Lower lobe of right lung (tissue), 2 donors: ENCODE data around the gene GPR149. TPM values are rescaled to one million over a fixed set of nuclear protein-coding genes. Genes with fewer than 3 reads are reported as not detected.

Experiments
- ATAC-seq, 2 donors: fragments of 200-7000 bp; cut with Tn5 transposase; one replicate each; pipeline ENCODE4 v1.9.1; 2020 to 2022; ENCODE audit warnings: mild to moderate bottlenecking in 2 of 2, moderate library complexity in 2 of 2
- DNase-seq: peaks from one replicate; pipeline ENCODE4 v3.0.0-alpha.2; 2020
- H3K27ac ChIP-seq: fragments of 200-600 bp; one replicate; pipeline ENCODE4 v1.8.0; 2022
- H3K27me3 ChIP-seq: fragments of 200-600 bp; one replicate; pipeline ENCODE4 v1.8.0; 2022; ENCODE audit warnings: low read depth
- H3K36me3 ChIP-seq: fragments of 200-600 bp; one replicate; pipeline ENCODE4 v1.8.0; 2022; ENCODE audit warnings: mild to moderate bottlenecking
- H3K4me1 ChIP-seq: fragments of 200-600 bp; one replicate; pipeline ENCODE4 v1.8.0; 2022
- H3K4me3 ChIP-seq: fragments of 200-600 bp; one replicate; pipeline ENCODE4 v1.8.0; 2022; ENCODE audit warnings: mild to moderate bottlenecking
- H3K9me3 ChIP-seq: fragments of 200-600 bp; one replicate; pipeline ENCODE4 v1.8.0; 2022
- intact Hi-C: fragments of 100-400 bp; cut with DNase I; formaldehyde crosslinking; loops from one replicate; pipeline ENCODE4 v1.11.0; 2022
- total RNA-seq: library from RNA; stranded (reverse); fragmentation: NEBNext Ultra II Directional; extraction: Animal tissue kit (Norgen Biotek cat#: 25700); gene quantifications from one replicate; pipeline ENCODE4 v1.2.1, GENCODE V29; 2021
- TF ChIP-seq, protein P1 (sequence below): fragments of 200-600 bp; IDR thresholded peaks from one replicate; pipeline ENCODE4 v1.8.0; 2022; ENCODE audit warnings: antibody characterized with exemption, mild to moderate bottlenecking
- donor health status: DM: no; HTN: yes; CAD: no; lungs with severe emphysema.

The GPR149 gene
- total RNA-seq, 1 donor from 2014 or later: not detected

DNA sequence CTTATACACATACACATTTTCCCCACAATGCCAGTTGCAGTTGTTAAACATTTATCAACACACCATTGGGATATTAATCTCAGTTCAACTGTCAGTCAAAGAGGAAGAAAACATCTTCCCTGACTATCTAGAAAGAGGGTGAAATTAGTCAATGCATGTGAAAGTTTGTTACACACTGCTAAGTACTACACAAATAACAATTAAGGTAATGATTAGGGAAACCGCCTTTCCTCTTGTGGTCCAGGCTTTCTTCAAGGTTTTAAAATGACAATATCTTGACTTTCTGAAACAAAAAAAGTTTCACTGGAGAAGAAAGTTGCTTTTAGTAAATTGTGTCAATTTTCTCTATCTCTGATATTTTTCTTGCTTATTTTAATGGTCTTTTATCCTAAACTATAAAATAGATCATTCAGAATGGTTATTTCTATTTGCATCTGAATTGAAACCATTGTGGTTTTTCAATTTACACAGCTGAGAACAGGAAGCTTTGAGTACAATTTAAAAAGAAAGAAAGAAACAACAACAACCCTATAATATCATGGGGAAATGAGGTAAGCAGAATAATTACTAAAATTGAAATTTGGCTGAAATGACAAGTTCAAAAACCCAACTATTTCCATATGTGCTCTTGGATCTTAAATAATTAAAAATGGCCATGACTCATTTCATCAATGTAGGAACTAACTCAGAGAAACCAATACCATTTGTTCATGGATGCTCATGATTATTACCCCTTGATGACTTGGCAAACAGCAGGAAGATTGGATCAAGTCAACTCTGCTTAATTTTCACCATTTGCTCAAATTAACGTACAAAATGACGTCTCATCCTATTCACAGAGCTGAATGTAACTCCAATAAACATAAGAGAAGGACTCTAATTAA is 31.7 kb downstream of the GPR149 start:
- intact Hi-C loops: no loop called here
- ATAC-seq (no peak), DNase-seq (no peak)
- Histone ChIP-seq H3K4me1 (no peaks in the 10 kb centered on the region), H3K9me3 (no peaks in the 10 kb centered on the region), H3K27me3 (no peaks in the 10 kb centered on the region), H3K4me3 (no peak overlapping the region), H3K36me3 (no peaks in the 10 kb centered on the region), H3K27ac (no peak overlapping the region)
- TF ChIP-seq, protein P1, sequence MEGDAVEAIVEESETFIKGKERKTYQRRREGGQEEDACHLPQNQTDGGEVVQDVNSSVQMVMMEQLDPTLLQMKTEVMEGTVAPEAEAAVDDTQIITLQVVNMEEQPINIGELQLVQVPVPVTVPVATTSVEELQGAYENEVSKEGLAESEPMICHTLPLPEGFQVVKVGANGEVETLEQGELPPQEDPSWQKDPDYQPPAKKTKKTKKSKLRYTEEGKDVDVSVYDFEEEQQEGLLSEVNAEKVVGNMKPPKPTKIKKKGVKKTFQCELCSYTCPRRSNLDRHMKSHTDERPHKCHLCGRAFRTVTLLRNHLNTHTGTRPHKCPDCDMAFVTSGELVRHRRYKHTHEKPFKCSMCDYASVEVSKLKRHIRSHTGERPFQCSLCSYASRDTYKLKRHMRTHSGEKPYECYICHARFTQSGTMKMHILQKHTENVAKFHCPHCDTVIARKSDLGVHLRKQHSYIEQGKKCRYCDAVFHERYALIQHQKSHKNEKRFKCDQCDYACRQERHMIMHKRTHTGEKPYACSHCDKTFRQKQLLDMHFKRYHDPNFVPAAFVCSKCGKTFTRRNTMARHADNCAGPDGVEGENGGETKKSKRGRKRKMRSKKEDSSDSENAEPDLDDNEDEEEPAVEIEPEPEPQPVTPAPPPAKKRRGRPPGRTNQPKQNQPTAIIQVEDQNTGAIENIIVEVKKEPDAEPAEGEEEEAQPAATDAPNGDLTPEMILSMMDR: no peak

DNA sequence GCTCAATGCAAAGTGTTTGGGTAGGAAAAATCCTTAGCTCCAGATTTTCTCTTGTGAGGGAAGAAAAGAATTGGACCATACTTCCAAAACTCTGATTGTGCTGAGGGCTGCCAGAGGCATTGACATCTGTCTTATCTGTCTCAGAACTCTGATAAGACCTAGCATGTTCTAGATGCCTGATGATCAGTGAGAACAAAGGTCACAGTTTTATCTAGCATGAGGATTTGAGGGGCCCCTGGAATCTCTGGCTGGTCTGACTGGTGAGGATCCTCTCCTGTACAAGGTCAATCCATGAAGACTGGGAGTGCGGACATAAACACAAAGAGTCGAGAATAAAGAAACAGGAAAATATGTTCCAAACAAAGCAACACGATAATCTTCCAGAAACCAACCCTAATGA is 40.1 kb downstream of the GPR149 start:
- ATAC-seq (no peak), DNase-seq (no peak)
- Histone ChIP-seq H3K27me3 (no peaks in the 10 kb centered on the region), H3K27ac (no peak overlapping the region), H3K36me3 (no peaks in the 10 kb centered on the region), H3K9me3 (no peaks in the 10 kb centered on the region), H3K4me3 (no peak overlapping the region), H3K4me1 (no peaks in the 10 kb centered on the region)
- intact Hi-C loops: no loop called here
- TF ChIP-seq, protein P1: no peak

DNA sequence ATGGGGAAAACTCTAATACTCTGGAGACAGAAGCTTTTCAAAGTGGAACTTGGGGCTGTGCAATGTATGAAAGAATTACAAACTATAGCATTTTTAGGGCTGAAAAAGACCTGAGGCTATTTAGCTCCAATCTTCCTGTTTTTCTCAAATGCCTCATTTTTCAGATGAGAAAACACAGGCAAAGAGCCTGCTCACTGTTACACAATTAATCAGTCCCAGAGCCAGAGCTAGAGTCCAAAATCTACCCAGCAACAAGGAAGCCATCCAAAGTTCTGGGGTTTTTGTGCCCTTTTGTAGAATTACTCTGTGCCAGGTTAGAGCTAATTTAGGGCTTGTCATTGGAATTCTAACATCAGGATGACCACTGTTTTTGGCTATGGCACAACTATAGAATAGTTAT is 45.5 kb downstream of the GPR149 start:
- TF ChIP-seq, protein P1: no peak
- Histone ChIP-seq H3K9me3 (no peaks in the 10 kb centered on the region), H3K27ac (no peak overlapping the region), H3K4me1 (no peaks in the 10 kb centered on the region), H3K27me3 (no peaks in the 10 kb centered on the region), H3K4me3 (no peak overlapping the region), H3K36me3 (no peaks in the 10 kb centered on the region)
- intact Hi-C loops: no loop called here
- ATAC-seq (no peak), DNase-seq (no peak)

DNA sequence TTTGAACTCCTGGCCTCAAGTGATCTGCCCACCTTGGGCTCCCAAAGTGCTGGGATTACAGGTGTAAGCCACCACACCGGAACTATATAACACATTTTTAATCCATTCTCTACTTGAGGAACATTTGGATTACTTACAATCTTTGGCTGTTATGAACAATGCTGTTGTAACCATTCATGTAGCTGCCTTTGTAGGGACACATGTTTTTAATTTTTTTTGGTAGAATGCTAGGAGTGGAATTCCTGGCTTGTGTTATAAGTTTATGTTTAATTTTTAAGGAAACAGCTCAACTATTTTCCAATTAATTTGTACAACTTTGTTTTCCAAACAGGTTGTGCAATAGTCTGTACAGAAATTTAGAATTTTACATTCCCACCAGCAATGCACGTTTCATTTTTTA is 51.7 kb downstream of the GPR149 start:
- no peaks in the 10 kb centered on the region for H3K27me3 ChIP-seq
- H3K27ac ChIP-seq: no peak overlapping the region
- H3K9me3 ChIP-seq: no peaks in the 10 kb centered on the region
- no peaks in the 10 kb centered on the region for H3K4me1 ChIP-seq
- intact Hi-C loops: no loop called here
- no peak for ATAC-seq
- H3K36me3 ChIP-seq: no peaks in the 10 kb centered on the region
- no peak overlapping the region for H3K4me3 ChIP-seq
- TF ChIP-seq, protein P1: no peak
- DNase-seq: no peak

DNA sequence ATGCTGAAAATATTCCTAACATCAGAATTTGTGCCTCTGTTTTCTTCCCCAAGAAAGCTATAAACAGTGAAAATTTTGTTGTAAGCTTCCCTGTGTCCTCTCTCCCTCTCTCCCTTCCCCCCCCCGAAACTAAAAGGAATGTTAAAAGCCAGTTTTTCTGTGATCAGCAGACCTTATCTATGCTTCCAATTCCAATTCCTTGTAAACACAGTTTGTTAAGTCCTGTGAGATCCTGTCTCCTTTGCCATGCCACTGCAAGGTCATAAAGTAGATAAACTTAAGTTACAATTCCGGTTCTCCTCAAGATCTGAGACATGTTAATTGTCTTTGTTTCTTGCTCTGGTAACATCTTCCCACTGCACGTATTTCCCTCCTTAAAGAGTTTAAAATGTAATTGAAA is 62.8 kb downstream of the GPR149 start:
- intact Hi-C loops: no loop called here
- Histone ChIP-seq H3K9me3 (peaks cover 7% of the 10 kb centered on the region), H3K4me3 (no peak overlapping the region), H3K4me1 (no peaks in the 10 kb centered on the region), H3K27me3 (no peaks in the 10 kb centered on the region), H3K27ac (no peak overlapping the region), H3K36me3 (no peaks in the 10 kb centered on the region)
- TF ChIP-seq, protein P1: no peak
- ATAC-seq: no peak
- no peak for DNase-seq
